ENCODE results near the gene ERC2.

ERC2 gene

GRCh38 chr3:55875113-55875512, 593.2 kb downstream of the ERC2 start:
- Histone ChIP-seq H3K4me1 (ENCODE audit: control insufficient read depth, insufficient read depth, low read length) (no peaks in the 10 kb centered on the region), H3K9me3 (replicated peaks; ENCODE audit: low read length) (no peaks in the 10 kb centered on the region), H3K4me2 (ENCODE audit: low read length) (no peak overlapping the region), H3K27me3 (ENCODE audit: control insufficient read depth, insufficient read depth, low read length) (no peaks in the 10 kb centered on the region), H3K4me3 (ENCODE audit: low read length) (no peak overlapping the region), H3K36me3 (ENCODE audit: insufficient read depth, low read length) (no peaks in the 10 kb centered on the region), H3K9ac (ENCODE audit: low read depth, low read length) (no peak overlapping the region)

GRCh38 chr3:55873523-55874254, 594.6 kb downstream of the ERC2 start:
- Histone ChIP-seq H3K9ac (ENCODE audit: low read depth, low read length) (no peak overlapping the region), H3K4me2 (ENCODE audit: low read length) (no peak overlapping the region), H3K4me3 (ENCODE audit: low read length) (no peak overlapping the region), H3K9me3 (replicated peaks; ENCODE audit: low read length) (no peaks in the 10 kb centered on the region), H3K27me3 (ENCODE audit: control insufficient read depth, insufficient read depth, low read length) (no peaks in the 10 kb centered on the region), H3K4me1 (ENCODE audit: control insufficient read depth, insufficient read depth, low read length) (no peaks in the 10 kb centered on the region), H3K36me3 (ENCODE audit: insufficient read depth, low read length) (no peaks in the 10 kb centered on the region)

- no peak overlapping the region for H3K4me2 ChIP-seq (ENCODE audit: low read length)
- no peak overlapping the region for H3K4me3 ChIP-seq (ENCODE audit: low read length)
- no peak overlapping the region for H3K9ac ChIP-seq (ENCODE audit: low read depth, low read length)
- no peaks in the 10 kb centered on the region for H3K36me3 ChIP-seq (ENCODE audit: insufficient read depth, low read length)
- no peaks in the 10 kb centered on the region for H3K27me3 ChIP-seq (ENCODE audit: control insufficient read depth, insufficient read depth, low read length)
- no peaks in the 10 kb centered on the region for H3K4me1 ChIP-seq (ENCODE audit: control insufficient read depth, insufficient read depth, low read length)
- no peaks in the 10 kb centered on the region for H3K9me3 ChIP-seq (replicated peaks; ENCODE audit: low read length)
Observed at GRCh38 chr3:55870594-55870993, 597.7 kb downstream of the ERC2 start.

GRCh38 chr3:55868347-55868746, 599.9 kb downstream of the ERC2 start:
- no peaks in the 10 kb centered on the region for H3K4me1 ChIP-seq (ENCODE audit: control insufficient read depth, insufficient read depth, low read length)
- no peak overlapping the region for H3K4me3 ChIP-seq (ENCODE audit: low read length)
- H3K36me3 ChIP-seq (ENCODE audit: insufficient read depth, low read length), result no peaks in the 10 kb centered on the region
- H3K4me2 ChIP-seq (ENCODE audit: low read length), result no peak overlapping the region
- no peak overlapping the region for H3K9ac ChIP-seq (ENCODE audit: low read depth, low read length)
- no peaks in the 10 kb centered on the region for H3K9me3 ChIP-seq (replicated peaks; ENCODE audit: low read length)
- H3K27me3 ChIP-seq (ENCODE audit: control insufficient read depth, insufficient read depth, low read length), result no peaks in the 10 kb centered on the region

- Histone ChIP-seq H3K4me1 (ENCODE audit: control insufficient read depth, insufficient read depth, low read length) (no peaks in the 10 kb centered on the region), H3K4me3 (ENCODE audit: low read length) (no peak overlapping the region), H3K27me3 (ENCODE audit: control insufficient read depth, insufficient read depth, low read length) (no peaks in the 10 kb centered on the region), H3K36me3 (ENCODE audit: insufficient read depth, low read length) (no peaks in the 10 kb centered on the region), H3K9me3 (replicated peaks; ENCODE audit: low read length) (no peaks in the 10 kb centered on the region), H3K9ac (ENCODE audit: low read depth, low read length) (no peak overlapping the region), H3K4me2 (ENCODE audit: low read length) (no peak overlapping the region)
Observed at GRCh38 chr3:55863028-55863427, 605.2 kb downstream of the ERC2 start.

GRCh38 chr3:55860049-55860721, 608.1 kb downstream of the ERC2 start:
- Histone ChIP-seq H3K36me3 (ENCODE audit: insufficient read depth, low read length) (no peaks in the 10 kb centered on the region), H3K4me3 (ENCODE audit: low read length) (no peak overlapping the region), H3K4me2 (ENCODE audit: low read length) (no peak overlapping the region), H3K9ac (ENCODE audit: low read depth, low read length) (no peak overlapping the region), H3K9me3 (replicated peaks; ENCODE audit: low read length) (no peaks in the 10 kb centered on the region), H3K27me3 (ENCODE audit: control insufficient read depth, insufficient read depth, low read length) (no peaks in the 10 kb centered on the region), H3K4me1 (ENCODE audit: control insufficient read depth, insufficient read depth, low read length) (no peaks in the 10 kb centered on the region)

GRCh38 chr3:55859305-55859704, 609.0 kb downstream of the ERC2 start:
- no peaks in the 10 kb centered on the region for H3K9me3 ChIP-seq (replicated peaks; ENCODE audit: low read length)
- no peak overlapping the region for H3K4me2 ChIP-seq (ENCODE audit: low read length)
- no peak overlapping the region for H3K4me3 ChIP-seq (ENCODE audit: low read length)
- H3K4me1 ChIP-seq (ENCODE audit: control insufficient read depth, insufficient read depth, low read length), result no peaks in the 10 kb centered on the region
- H3K9ac ChIP-seq (ENCODE audit: low read depth, low read length), result no peak overlapping the region
- H3K27me3 ChIP-seq (ENCODE audit: control insufficient read depth, insufficient read depth, low read length), result no peaks in the 10 kb centered on the region
- H3K36me3 ChIP-seq (ENCODE audit: insufficient read depth, low read length), result no peaks in the 10 kb centered on the region

- Histone ChIP-seq H3K9me3 (replicated peaks; ENCODE audit: low read length) (no peaks in the 10 kb centered on the region), H3K27me3 (ENCODE audit: control insufficient read depth, insufficient read depth, low read length) (no peaks in the 10 kb centered on the region), H3K4me2 (ENCODE audit: low read length) (no peak overlapping the region), H3K4me3 (ENCODE audit: low read length) (no peak overlapping the region), H3K9ac (ENCODE audit: low read depth, low read length) (no peak overlapping the region), H3K36me3 (ENCODE audit: insufficient read depth, low read length) (no peaks in the 10 kb centered on the region), H3K4me1 (ENCODE audit: control insufficient read depth, insufficient read depth, low read length) (no peaks in the 10 kb centered on the region)
Observed at GRCh38 chr3:55858727-55859126, 609.5 kb downstream of the ERC2 start.

GRCh38 chr3:55858302-55858701, 610.0 kb downstream of the ERC2 start:
- Histone ChIP-seq H3K4me1 (ENCODE audit: control insufficient read depth, insufficient read depth, low read length) (no peaks in the 10 kb centered on the region), H3K27me3 (ENCODE audit: control insufficient read depth, insufficient read depth, low read length) (no peaks in the 10 kb centered on the region), H3K9me3 (replicated peaks; ENCODE audit: low read length) (no peaks in the 10 kb centered on the region)

GRCh38 chr3:55857633-55858032, 610.6 kb downstream of the ERC2 start:
- Histone ChIP-seq H3K4me1 (ENCODE audit: control insufficient read depth, insufficient read depth, low read length) (no peaks in the 10 kb centered on the region), H3K36me3 (ENCODE audit: insufficient read depth, low read length) (no peaks in the 10 kb centered on the region), H3K27me3 (ENCODE audit: control insufficient read depth, insufficient read depth, low read length) (no peaks in the 10 kb centered on the region), H3K4me2 (ENCODE audit: low read length) (no peak overlapping the region), H3K9ac (ENCODE audit: low read depth, low read length) (no peak overlapping the region), H3K9me3 (replicated peaks; ENCODE audit: low read length) (no peaks in the 10 kb centered on the region), H3K4me3 (ENCODE audit: low read length) (no peak overlapping the region)

More at GRCh38 chr3:55858302-55858701, 610.0 kb downstream of the ERC2 start:
- Histone ChIP-seq H3K36me3 (ENCODE audit: insufficient read depth, low read length) (no peaks in the 10 kb centered on the region), H3K4me2 (ENCODE audit: low read length) (no peak overlapping the region), H3K9ac (ENCODE audit: low read depth, low read length) (no peak overlapping the region), H3K4me3 (ENCODE audit: low read length) (no peak overlapping the region)

GRCh38 chr3:55855311-55855710, 613.0 kb downstream of the ERC2 start:
- no peaks in the 10 kb centered on the region for H3K4me1 ChIP-seq (ENCODE audit: control insufficient read depth, insufficient read depth, low read length)
- H3K9me3 ChIP-seq (replicated peaks; ENCODE audit: low read length), result no peaks in the 10 kb centered on the region
- H3K36me3 ChIP-seq (ENCODE audit: insufficient read depth, low read length), result no peaks in the 10 kb centered on the region
- H3K27me3 ChIP-seq (ENCODE audit: control insufficient read depth, insufficient read depth, low read length), result no peaks in the 10 kb centered on the region
- no peak overlapping the region for H3K4me3 ChIP-seq (ENCODE audit: low read length)
- H3K9ac ChIP-seq (ENCODE audit: low read depth, low read length), result no peak overlapping the region
- H3K4me2 ChIP-seq (ENCODE audit: low read length), result no peak overlapping the region

GRCh38 chr3:55854494-55854893, 613.8 kb downstream of the ERC2 start:
- Histone ChIP-seq H3K27me3 (ENCODE audit: control insufficient read depth, insufficient read depth, low read length) (no peaks in the 10 kb centered on the region), H3K4me1 (ENCODE audit: control insufficient read depth, insufficient read depth, low read length) (no peaks in the 10 kb centered on the region), H3K36me3 (ENCODE audit: insufficient read depth, low read length) (no peaks in the 10 kb centered on the region), H3K9ac (ENCODE audit: low read depth, low read length) (no peak overlapping the region), H3K4me3 (ENCODE audit: low read length) (no peak overlapping the region), H3K9me3 (replicated peaks; ENCODE audit: low read length) (no peaks in the 10 kb centered on the region), H3K4me2 (ENCODE audit: low read length) (no peak overlapping the region)
